ENCODE data around the gene ABR.
"Not testable (repeated sequence)": the region's sequence is repeated elsewhere in the genome, so short reads cannot be mapped to it uniquely, and the experiment has no call there.

The ABR gene

GRCh38 chr17:1150863-1151600 is 28.7 kb downstream of the ABR start:
- DNase-seq (ENCODE audit: low read depth in 2 of 2, low spot score in 1 of 2): no peak

DNA sequence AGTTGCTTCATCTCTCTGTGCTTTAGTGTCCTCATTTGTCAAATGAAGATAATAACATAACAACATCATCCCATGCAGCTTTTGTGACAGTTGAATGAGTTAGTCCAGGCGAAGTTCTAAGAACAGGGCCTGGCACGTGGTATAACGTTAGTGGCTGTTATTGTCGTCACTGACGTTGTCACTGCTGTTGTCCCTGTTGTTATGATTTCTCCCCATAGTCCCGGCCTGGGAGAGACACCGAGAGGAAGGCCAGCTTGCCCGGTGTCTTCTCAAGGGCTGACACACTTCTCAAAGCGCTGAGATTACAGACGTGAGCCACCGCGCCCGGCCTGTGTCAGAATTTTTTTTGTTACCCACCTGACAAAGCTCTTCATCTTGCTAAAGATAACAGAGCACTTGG is 29.9 kb downstream of the ABR start:
- DNase-seq (ENCODE audit: low read depth in 2 of 2, low spot score in 1 of 2): no peak

DNA sequence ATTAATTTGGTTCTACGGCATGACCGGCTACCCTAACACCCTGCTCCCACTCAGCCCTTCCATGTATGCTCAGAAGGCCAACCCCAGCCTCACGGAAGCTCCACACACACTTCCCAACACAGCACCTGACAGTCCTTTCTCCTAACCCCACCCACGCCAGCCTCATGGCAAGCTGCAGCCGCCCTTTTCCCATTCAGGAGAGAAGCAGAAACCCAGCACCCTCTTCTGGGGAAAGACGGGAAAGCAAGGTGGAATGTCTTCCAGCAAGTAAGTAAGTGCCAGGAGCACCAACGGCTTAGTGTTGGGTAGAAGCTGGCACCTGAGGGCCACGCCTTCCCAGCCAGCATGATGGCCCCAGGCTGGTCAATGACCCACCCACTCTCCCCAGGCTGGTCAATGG is 32.1 kb downstream of the ABR start:
- no peak for DNase-seq (ENCODE audit: low read depth in 2 of 2, low spot score in 1 of 2)

DNA sequence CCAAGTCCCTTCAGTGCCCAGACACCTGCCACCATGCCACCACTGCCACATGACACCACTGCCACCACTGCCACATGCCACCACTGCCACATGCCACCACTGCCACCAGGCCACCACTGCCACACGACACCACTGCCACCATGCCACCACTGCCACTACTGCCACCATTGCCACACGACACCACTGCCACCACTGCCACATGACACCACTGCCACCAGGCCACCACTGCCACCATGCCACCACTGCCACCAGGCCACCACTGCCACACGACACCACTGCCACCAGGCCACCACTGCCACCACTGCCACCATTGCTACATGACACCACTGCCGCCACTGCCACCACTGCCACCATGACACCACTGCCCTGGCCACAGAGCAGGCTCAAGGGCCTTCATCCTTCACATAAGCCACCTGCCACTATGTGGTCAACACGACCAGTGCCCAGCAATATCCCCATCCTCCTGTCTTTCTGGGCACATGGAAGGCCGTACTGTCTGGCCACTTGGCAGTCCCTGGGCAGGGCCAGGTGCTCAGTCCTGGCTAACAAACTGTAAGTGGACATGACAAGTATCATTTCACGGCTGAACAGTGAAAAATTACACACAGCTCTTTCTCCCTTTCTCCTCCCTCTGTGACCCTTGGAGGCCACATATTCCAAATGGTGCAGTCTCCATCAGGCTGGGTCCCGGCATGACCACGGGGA is 33.1 kb downstream of the ABR start:
- DNase-seq (ENCODE audit: low read depth in 2 of 2, low spot score in 1 of 2): no peak

DNA sequence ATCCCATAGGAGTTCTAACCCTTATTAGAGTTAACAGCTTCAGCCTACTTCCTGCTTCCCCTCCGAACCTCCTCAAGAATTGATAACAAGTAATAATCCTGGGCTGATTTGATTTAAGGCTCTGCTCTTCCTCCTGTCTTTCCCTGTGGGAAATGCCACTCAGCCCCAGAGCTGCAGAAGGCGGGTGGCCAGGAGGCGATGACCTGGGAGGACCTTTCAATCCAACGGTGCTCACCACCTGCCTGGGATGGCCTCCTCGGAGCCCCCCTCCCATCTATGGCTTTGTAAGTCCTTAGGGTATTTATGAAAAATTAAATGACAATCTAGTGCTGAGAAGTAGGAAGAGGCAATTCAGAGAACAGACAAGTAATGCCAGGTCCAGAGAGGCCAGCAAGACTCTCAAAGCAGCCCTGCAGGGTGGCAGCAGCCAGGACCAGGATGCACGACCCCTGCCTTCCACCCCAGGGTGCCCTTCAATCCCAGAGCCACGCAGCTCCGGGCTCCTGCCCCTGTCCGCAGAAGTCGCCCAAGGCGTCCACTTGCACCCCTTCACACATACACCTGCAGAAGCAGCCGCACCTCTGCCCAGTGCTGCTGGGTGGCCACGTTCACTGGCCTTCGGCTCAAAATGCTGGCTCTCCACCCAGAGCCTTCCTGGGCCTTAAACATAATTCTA is 34.3 kb downstream of the ABR start:
- DNase-seq (ENCODE audit: low read depth in 2 of 2, low spot score in 1 of 2): no peak

DNA sequence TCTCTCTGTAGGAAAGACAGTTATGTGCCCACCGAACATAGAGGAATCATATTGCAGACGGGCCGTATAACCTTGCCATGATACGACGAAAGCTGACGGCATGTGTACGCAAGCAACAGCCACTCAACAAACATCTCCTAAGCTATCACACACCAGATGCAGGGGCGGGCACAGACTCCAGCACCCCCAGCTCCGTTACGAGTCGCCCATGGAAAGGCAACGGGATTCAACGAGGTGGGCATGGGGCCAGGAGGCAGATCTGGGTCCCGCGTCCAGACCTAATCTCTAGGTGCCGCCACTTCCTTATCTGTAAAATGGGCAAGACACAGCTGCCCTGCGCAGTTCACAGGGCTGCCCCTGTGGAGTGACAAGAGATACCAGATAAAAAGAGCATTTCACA is 35.6 kb downstream of the ABR start:
- DNase-seq (ENCODE audit: low read depth in 2 of 2, low spot score in 1 of 2): no peak

- no peak for DNase-seq (ENCODE audit: low read depth in 2 of 2, low spot score in 1 of 2)
These were observed 36.2 kb downstream of the ABR start for GRCh38 chr17:1143573-1143972.

- DNase-seq (ENCODE audit: low read depth in 2 of 2, low spot score in 1 of 2): no peak
These were observed 37.2 kb downstream of the ABR start for GRCh38 chr17:1142561-1142971.

DNA sequence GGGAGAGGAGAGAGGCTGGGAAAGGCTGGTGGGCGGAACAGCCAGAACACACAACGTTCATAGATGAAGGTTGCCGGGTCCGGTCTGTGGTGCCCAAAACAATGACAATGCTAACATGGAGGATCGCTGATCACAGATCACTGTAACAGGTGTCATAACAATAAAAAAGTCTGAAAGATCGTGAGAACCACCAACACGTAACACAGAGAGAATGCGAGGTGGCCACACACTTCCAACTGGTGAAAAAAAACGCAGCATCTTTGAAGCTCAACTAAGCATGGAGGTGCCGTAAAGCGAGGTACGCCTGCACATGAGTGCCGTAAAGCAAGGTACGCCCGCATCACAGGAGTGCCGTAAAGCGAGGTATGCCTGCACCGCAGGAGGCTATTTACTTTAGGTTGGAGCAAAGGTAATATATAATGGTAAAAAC is 42.3 kb downstream of the ABR start:
- DNase-seq (ENCODE audit: low read depth in 2 of 2, low spot score in 1 of 2): no peak

- DNase-seq (ENCODE audit: low read depth in 2 of 2, low spot score in 1 of 2): no peak
These were observed 43.0 kb downstream of the ABR start for GRCh38 chr17:1136748-1137147.

DNA sequence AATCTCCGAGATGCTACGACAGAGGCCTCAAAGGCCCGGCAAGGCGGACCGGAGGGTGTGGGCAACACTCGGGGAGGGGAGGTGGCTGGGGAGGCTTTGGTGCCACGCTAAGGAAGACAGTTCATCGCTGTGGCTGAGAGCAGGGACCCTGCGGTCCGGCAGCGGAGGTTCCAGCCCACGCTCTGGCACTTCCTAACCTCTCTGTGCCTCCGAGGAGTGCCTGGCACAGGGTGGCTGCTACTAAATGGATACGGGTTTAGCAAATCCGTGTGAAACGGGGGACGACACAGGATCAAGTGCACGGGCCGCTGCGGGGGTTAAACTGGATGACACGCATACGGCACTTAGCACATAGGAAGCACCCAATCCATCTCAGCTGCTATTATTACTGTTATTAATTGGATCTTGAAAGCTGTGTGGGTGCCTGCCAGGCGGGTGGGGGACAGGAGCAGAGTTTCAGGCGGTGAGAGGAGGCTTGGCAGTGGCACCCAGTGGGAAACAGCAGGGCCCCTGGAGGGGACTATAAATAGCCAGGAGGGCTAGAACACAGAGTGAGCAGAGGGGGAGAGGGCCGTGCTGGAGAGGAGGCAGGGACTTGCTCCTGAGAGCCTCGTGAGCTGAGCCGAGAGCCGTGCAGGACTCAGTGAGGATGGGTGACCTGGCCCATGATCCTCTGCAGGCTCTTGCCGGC is 45.0 kb downstream of the ABR start:
- no peak for DNase-seq (ENCODE audit: low read depth in 2 of 2, low spot score in 1 of 2)

- DNase-seq (ENCODE audit: low read depth in 2 of 2, low spot score in 1 of 2): no peak
These were observed 49.6 kb downstream of the ABR start for GRCh38 chr17:1130191-1130590.

DNA sequence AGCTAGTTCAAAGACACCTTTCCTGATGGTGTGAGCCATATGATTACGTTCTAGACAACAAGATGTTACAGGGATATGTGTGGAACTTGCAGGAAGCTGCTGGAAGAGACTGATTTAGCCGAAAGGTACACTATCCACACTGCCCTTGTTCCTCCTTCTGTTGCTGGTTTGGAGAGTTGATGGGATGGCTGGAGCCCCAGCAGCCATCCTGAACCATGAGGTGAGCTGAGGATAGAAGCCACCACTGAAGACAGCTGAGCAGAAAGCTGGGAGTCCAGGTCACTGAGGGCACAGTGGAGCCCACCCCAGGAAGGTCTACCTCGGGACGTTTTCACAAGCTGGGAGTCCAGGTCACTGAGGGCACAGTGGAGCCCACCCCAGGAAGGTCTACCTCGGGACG is 51.3 kb downstream of the ABR start:
- not testable (repeated sequence) for DNase-seq (ENCODE audit: low read depth in 2 of 2, low spot score in 1 of 2)

DNA sequence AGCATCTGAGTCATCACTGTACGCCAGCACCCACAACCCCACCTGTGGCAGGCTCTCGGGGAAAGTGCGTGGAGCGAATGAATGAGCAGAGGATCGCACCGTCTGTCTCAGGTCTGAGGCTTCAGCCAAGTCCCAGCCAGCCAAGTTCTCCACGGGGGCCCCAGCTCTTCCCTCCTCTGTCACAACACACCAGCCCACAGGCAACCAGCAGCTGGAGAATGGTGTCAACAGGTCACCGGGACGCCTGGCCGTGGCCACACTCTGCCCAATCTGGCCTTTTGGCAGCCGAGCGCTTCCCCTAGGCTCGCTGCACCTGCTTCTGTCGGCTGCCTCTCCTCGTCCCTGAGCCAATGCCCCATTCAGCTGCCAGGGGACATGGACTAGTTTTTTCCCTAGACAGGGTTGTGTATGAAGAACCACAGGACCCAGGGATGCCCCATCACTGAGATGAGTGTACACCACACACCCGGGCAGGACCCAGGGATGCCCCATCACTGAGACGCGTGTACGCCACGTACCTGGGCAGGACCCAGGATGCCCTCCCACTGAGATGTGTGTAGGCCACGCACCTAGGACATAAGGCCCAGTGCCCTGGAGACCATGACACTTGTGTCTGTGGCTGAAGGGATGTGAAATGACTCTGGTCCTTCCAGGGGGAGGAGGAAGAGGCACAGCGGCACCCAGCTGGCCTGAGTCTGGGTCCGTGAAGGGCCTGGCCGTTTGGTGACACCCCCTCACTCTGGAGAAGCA is 52.8 kb downstream of the ABR start:
- no peak for DNase-seq (ENCODE audit: low read depth in 2 of 2, low spot score in 1 of 2)

DNA sequence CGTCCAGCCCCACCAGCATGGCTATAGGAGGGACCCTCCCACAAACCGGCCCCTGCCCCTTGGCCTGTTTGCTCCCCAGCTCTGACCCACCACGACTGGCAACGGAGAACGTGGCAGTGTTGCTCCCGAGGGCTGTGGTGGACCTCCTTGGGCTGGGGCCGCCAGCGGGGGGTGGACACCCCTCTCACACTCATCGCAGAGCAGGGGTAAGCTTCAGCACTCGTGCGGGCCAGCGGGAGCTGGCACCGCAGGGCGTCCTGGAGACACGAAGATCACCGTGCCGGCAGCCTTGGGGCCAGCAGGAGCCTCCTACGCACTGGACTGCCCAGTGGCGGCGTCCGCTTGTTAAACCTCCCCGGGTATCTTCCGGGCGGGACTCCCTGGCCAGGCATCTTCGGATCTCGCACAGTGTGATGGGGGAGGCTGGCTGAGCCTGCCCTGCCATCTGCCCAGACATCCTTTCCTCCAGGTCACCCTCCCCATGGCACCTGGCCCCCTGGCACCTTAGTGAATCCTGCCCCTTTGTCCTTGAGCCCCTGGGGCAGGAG is 53.5 kb downstream of the ABR start:
- no peak for DNase-seq (ENCODE audit: low read depth in 2 of 2, low spot score in 1 of 2)

DNA sequence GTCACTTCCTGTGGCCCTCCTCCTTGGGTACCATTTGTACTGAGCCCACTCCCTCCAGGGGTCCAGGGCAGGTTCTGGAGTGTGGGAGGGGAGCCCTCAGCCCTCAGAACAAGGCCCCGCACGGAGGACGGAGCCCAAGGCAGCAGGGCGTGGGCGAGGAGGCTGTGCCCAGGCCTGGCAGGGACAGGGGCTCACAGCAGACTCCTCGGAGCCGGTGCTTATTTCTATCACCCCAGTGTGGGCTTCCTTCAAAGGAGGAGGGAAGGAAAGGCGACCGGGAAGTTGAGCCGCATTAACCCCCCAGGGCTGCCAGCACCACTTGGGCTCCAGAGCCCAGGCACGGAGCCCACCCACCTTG is 54.0 kb downstream of the ABR start:
- no peak for DNase-seq (ENCODE audit: low read depth in 2 of 2, low spot score in 1 of 2)

GRCh38 chr17:1124896-1125787 is 54.6 kb downstream of the ABR start:
- DNase-seq (ENCODE audit: low read depth in 2 of 2, low spot score in 1 of 2): no peak

GRCh38 chr17:1123921-1124715 is 55.7 kb downstream of the ABR start:
- DNase-seq (ENCODE audit: low read depth in 2 of 2, low spot score in 1 of 2): no peak

DNA sequence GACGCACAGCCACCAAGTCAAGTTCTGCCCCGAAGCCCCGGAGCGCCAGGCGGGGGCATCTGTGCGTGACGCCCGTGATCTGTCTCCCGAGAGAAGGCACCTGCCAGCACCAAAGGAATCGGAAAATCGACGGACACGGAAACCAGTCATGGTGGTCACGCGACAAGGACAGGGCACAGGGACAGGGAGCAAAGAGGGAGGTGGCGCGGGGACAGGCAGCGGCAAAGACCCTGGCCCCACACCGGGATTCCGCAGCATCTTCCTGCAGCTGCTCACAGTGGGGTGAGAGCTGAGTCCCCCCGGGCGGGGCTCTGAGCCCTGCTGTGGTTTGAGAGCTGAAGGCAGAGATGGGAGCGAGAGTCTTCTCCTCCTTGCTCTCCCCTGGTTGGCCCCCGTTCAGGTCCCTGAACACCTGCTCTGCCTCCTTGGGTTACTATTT is 56.4 kb downstream of the ABR start:
- DNase-seq (ENCODE audit: low read depth in 2 of 2, low spot score in 1 of 2): no peak

Measured in stimulated activated CD8-positive, alpha-beta memory T cell treated with anti-CD3 and anti-CD28 coated beads, Interleukin-4, amount 100 ng/mL, for 4 hours (primary cell).